Measurements from ENCODE around the gene QPCT.
A peak's percentile ranks its signal among the peaks of the same experiment; 100 is the strongest.

Gene QPCT

DNA sequence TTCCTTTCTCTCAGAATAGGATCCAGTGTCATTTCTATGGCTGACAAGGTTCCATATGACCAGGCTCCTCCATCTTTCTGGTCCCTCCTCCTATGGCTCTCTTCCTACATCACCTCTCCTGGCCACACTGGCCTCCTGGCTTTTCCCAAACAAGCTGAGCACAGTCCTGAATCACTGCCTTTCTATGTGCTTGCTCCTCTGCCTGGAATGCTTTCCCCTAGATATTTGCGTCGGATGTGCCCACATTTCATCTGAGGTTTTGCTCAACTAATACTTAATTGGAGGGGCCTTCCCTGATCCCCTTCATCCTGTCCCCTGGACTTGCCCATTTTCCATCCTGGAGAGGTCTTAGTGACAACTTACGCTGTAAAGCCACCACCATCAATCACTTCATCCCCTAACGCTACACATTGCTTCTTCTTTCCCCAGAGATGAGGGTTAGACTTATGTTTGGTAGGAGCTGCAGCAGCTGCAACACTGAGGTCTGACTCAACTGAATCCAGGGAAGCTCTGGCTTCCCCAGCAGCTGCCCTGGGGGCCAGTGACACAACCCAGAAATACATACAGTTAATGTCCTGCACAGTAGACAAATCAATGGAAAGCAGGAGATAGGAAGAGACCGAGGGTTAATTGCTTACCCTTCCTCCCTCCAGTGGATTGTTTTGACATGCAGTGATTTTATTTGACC, 42.9 kb downstream of the QPCT start:
- H3K4me3 ChIP-seq (ENCODE audit: low read depth, low read length) = no peak overlapping the region
- TF ChIP-seq, protein P1, sequence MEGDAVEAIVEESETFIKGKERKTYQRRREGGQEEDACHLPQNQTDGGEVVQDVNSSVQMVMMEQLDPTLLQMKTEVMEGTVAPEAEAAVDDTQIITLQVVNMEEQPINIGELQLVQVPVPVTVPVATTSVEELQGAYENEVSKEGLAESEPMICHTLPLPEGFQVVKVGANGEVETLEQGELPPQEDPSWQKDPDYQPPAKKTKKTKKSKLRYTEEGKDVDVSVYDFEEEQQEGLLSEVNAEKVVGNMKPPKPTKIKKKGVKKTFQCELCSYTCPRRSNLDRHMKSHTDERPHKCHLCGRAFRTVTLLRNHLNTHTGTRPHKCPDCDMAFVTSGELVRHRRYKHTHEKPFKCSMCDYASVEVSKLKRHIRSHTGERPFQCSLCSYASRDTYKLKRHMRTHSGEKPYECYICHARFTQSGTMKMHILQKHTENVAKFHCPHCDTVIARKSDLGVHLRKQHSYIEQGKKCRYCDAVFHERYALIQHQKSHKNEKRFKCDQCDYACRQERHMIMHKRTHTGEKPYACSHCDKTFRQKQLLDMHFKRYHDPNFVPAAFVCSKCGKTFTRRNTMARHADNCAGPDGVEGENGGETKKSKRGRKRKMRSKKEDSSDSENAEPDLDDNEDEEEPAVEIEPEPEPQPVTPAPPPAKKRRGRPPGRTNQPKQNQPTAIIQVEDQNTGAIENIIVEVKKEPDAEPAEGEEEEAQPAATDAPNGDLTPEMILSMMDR (IDR thresholded peaks at IDR 0.05; ENCODE audit: low read depth, low read length) = no peak
- in situ Hi-C loops (cut with HindIII; ENCODE audit: low sequenced_read_pairs) = no loop called here
- DNase-seq (ENCODE audit: low read depth, low spot score) = peak; percentile 50

DNA sequence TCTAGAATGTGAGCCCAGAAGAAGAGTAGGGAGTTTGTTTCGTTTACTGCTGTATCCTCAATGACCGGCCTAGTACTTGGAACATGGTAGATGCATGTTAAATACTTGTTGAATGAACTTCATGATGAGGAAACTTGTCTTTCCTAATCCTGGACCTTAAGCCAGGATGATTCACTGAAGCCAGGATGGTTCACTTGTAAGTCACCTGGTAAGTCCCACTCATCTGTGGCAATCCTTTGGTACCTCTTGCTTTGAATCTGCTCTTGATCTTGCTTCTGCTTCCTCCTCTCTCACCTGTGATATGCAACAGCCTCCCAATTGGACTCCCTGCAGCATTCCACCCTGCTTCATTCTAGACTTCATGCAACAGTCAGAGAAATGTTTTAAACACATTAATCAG, 43.6 kb downstream of the QPCT start:
- DNase-seq (ENCODE audit: low read depth, low spot score) = peak; percentile 42
- no peak overlapping the region for H3K4me3 ChIP-seq (ENCODE audit: low read depth, low read length)
- in situ Hi-C loops (cut with HindIII; ENCODE audit: low sequenced_read_pairs) = no loop called here
- TF ChIP-seq, protein P1 (IDR thresholded peaks at IDR 0.05; ENCODE audit: low read depth, low read length) = no peak

DNA sequence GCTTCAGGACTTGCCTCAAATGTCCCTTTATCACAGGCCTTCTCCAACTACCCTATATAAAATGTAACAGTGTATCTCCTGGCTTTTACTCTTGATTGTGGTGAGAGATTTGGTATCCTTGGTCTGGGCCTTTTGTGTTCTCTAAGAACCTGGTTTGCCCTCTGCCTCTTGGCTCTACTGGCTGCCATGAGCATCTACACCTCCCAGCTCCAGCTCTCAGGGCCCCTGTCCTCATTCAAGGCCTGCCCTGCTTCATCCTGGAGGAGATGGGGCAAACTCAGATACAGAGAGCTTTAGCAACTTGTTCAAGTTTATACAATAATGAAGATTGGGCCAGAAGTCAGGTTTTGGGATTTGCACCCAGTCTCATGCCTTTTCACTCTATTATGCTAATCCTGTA, 45.0 kb downstream of the QPCT start:
- no peak overlapping the region for H3K4me3 ChIP-seq (ENCODE audit: low read depth, low read length)
- DNase-seq (ENCODE audit: low read depth, low spot score) = no peak
- in situ Hi-C loops (cut with HindIII; ENCODE audit: low sequenced_read_pairs) = no loop called here
- TF ChIP-seq, protein P1 (IDR thresholded peaks at IDR 0.05; ENCODE audit: low read depth, low read length) = no peak

DNA sequence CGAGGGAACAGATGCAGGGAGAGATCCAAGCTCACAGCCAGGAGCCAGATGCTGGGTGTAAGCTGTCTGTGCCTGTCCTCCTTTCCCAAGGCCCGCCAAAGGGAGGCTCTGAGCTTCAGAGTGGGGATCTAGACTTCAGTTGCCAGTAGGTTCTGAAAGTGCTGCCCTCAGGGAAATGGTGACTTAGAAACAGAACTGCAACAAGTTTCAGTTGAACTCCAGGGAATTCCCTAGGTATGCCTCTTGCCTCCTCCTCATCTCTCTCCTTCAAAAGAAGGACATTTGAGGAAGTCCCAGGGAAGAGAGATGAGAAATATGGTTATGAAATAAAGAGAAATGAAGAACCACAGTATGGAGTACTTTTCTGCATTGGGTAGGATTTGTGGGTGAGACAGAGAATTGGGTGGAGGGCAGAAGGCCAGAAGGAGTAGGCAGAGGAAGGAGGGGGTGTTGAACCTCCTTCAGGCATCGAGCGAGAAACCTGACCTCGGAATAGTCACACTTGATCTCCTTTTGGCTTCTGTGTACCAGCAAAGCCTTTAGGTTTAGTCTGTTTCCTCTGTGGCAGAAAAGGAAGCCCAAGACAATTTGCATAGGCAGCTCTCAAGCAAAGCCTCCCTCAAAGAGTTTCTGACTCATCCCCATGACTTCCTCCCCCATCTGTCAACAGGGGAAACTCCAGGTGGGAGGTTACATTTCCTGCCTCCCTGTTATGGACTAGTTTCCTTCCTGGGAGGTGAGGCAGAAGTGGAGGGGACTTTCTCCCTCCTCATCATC, 45.7 kb downstream of the QPCT start:
- TF ChIP-seq, protein P1 (IDR thresholded peaks at IDR 0.05; ENCODE audit: low read depth, low read length) = no peak
- in situ Hi-C loops (cut with HindIII; ENCODE audit: low sequenced_read_pairs) = no loop called here
- no peak overlapping the region for H3K4me3 ChIP-seq (ENCODE audit: low read depth, low read length)
- DNase-seq (ENCODE audit: low read depth, low spot score) = peak; percentile 85

DNA sequence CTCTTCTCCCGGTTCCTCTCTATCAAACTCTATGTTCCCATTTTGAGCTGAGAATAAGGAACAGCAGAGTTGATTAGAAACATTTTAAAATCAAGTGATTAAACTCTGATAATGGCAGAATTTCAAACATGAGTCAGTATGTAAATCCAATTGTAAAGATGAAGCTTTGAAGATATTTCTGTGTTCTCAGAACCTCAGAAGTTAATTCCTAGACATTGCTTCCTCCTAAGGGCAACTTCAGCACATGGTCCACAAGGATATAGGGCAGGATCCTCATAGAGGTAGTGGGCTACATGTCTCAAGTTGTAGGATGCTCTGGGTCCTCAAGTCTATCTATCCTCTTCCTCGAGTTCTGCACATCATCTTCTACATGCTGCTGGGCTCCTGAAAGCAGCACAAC, 46.3 kb downstream of the QPCT start:
- no peak for DNase-seq (ENCODE audit: low read depth, low spot score)
- H3K4me3 ChIP-seq (ENCODE audit: low read depth, low read length) = no peak overlapping the region
- in situ Hi-C loops (cut with HindIII; ENCODE audit: low sequenced_read_pairs) = no loop called here
- TF ChIP-seq, protein P1 (IDR thresholded peaks at IDR 0.05; ENCODE audit: low read depth, low read length) = no peak

DNA sequence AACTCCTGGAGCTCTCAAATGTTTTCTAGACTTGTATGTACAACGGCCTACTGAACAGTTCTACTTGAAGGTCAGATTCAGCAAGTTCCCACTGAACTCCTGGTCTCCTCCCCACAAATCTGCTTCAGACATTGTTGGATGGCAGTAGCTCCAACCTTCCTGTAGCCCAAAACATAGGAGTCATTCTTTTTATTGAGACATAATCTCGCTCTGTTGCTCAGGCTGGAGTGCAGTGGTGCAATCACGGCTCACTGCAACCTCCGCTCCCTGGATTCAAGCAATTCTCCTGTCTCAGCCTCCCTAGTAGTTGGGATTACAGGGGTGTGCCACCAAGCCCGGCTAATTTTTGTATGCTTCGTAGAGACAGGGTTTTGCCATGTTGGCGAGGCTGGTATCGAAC, 47.3 kb downstream of the QPCT start:
- TF ChIP-seq, protein P1 (IDR thresholded peaks at IDR 0.05; ENCODE audit: low read depth, low read length) = no peak
- no peak for DNase-seq (ENCODE audit: low read depth, low spot score)
- no peak overlapping the region for H3K4me3 ChIP-seq (ENCODE audit: low read depth, low read length)
- in situ Hi-C loops (cut with HindIII; ENCODE audit: low sequenced_read_pairs) = no loop called here

Data from astrocyte of the spinal cord (primary cell).